ENCODE measurements around the gene FGD6. TPM values are rescaled to one million over a fixed set of nuclear protein-coding genes. Genes with fewer than 3 reads are reported as not detected.

FGD6 gene
- total RNA-seq, 4 donors from 2014 or later: 2.9 to 8.4 (median 4.4) TPM

DNA sequence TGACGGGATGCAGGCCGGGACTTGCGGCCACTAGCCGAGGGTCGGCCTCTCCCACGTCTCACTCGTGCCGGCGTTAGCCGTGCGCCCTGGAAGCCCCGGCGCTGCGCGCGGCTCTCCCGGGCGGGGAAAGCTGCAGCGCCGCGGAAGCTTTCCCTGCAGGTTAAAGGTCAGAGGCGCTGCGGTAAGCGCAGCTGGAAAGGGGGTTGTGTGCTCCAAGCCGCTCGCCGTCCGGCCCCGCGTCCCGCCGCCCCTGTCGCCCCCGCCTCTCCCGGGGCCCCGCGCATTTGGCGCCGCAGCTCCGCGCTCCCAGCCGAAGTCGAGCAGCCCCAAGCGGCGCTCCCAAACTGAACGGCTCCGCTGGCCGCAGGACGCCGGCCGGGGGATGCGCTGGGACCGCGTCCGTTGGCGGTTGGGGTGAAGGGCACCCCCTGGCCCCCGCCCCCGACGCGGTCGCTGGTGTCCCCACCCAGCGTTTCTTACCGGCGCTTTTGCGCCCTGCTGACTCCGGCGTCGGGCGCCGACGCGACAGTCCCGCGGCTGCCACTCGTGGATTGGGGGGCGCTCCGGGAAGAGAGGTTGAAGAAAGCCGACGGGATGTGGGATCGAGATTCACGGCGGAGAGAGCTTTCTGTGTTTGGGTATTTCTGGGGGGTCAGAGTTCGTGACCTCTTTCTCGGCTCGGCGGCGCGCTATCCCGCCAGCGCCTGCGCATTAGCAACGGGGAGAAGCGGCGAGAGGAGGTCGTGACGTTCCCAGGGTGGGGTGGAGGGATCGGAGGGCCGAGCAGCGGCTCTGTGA, 144.2 kb downstream of the FGD6 start, which contains the start of gene NR2C1:
Gene NR2C1, minus strand, starts transcription at position 719 of the 798 bp plus-strand sequence. CDS start 6,234 bp downstream, outside the sequence.
- H3K9me3 ChIP-seq: no peaks in the 10 kb centered on the region
- H3K4me1 ChIP-seq: peaks cover 9 to 15% of the 10 kb centered on the region in 2 donors
- DNase-seq: peak; percentile 84 to 92
- H3K27me3 ChIP-seq: no peaks in the 10 kb centered on the region
- TF ChIP-seq POLR2A (IDR thresholded peaks at IDR 0.05) (peak in 1 of 2 donors; percentile 34), CTCF (IDR thresholded peaks at IDR 0.05 in 4 of 5, conservative IDR thresholded peaks at IDR 0.05 in 1 of 5) (peak in 1 of 5 experiments; percentile 55)
- peak within 1 kb of the TSS; percentile 77 to 95 (median 82) for H3K4me3 ChIP-seq
- intact Hi-C loops (cut with DNase I; ENCODE audit: low total_unique reads) (loop anchor here (2.0 to 5.0 kb wide), 3 partner anchors 71 to 400 kb away; partner anchors contain the start of genes FGD6, NDUFA12 and VEZT), in situ Hi-C loops (cut with MboI; ENCODE audit: low sequenced_read_pairs in 4 of 4) (no loop called here)
- H3K36me3 ChIP-seq: no peaks in the 10 kb centered on the region
- peak within 1 kb of the TSS; percentile 79 to 91 (median 84) for H3K27ac ChIP-seq
- peak; percentile 95 to 97 for ATAC-seq

DNA sequence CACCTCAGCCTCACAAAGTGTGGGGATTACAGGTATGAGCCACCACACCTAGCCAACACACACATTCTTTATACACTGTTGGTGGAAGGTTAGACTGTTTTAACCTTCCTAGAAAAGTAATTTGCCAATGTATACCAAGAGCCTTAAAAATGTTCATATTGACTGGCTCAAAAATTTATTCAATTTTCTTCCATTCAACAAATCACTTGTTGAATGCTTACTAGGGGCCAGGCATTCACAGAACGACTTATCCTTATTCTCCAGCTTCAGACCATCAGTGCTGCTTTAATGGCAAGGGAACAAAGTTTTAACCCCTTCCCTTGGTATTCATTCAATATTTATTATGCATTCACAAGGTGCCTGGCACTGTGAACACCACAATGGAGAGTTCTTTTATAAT, 146.9 kb downstream of the FGD6 start:
- Histone ChIP-seq H3K4me3 (no peak overlapping the region), H3K27me3 (no peaks in the 10 kb centered on the region), H3K27ac (no peak overlapping the region), H3K4me1 (peaks cover 9 to 15% of the 10 kb centered on the region in 2 donors), H3K36me3 (peaks cover 0 to 10% of the 10 kb centered on the region in 2 donors), H3K9me3 (no peaks in the 10 kb centered on the region)
- no peak for DNase-seq
- ATAC-seq: no peak
- TF ChIP-seq POLR2A (IDR thresholded peaks at IDR 0.05) (no peak), CTCF (IDR thresholded peaks at IDR 0.05 in 4 of 5, conservative IDR thresholded peaks at IDR 0.05 in 1 of 5) (no peak)
- in situ Hi-C loops (cut with MboI; ENCODE audit: low sequenced_read_pairs in 4 of 4): no loop called here
- intact Hi-C loops (cut with DNase I; ENCODE audit: low total_unique reads): loop anchor here (5.0 kb wide), 1 partner anchor 68 kb away; the partner anchor contains the start of gene NDUFA12

- TF ChIP-seq CTCF (IDR thresholded peaks at IDR 0.05 in 4 of 5, conservative IDR thresholded peaks at IDR 0.05 in 1 of 5) (no peak), POLR2A (IDR thresholded peaks at IDR 0.05) (no peak)
- H3K36me3 ChIP-seq: peaks cover 0 to 37% of the 10 kb centered on the region in 2 donors
- no peak for DNase-seq
- peaks cover 0 to 5% of the 10 kb centered on the region in 2 donors for H3K4me1 ChIP-seq
- H3K27me3 ChIP-seq: no peaks in the 10 kb centered on the region
- H3K4me3 ChIP-seq: no peak overlapping the region
- H3K9me3 ChIP-seq: no peaks in the 10 kb centered on the region
- ATAC-seq: no peak
- intact Hi-C loops (cut with DNase I; ENCODE audit: low total_unique reads): no loop called here
- no peak overlapping the region for H3K27ac ChIP-seq
- in situ Hi-C loops (cut with MboI; ENCODE audit: low sequenced_read_pairs in 4 of 4): no loop called here
These were observed 151.0 kb downstream of the FGD6 start for GRCh38 chr12:95066091-95066855.

DNA sequence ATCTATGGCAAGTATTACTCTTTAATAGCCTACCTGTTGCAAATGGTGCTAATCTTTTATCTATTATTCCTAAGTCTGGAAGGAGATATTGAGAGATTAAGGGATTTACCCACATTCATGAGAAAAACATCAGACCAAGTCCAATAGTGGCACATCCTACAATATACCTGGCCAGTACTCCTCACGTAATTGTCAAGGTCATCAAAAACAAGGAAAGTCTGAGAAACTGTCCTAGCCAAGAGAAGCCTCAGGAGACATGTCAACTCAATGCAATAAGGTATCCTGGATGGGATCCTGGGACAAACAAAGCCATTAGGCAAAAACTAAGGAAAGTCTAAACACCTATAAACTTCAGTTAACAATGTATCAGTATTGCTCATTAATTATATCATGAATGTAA, 156.3 kb downstream of the FGD6 start:
- no peak overlapping the region for H3K4me3 ChIP-seq
- no peaks in the 10 kb centered on the region for H3K4me1 ChIP-seq
- no peaks in the 10 kb centered on the region for H3K9me3 ChIP-seq
- no peak overlapping the region for H3K27ac ChIP-seq
- in situ Hi-C loops (cut with MboI; ENCODE audit: low sequenced_read_pairs in 4 of 4): no loop called here
- H3K36me3 ChIP-seq: peaks cover 8 to 76% of the 10 kb centered on the region in 2 donors
- DNase-seq: no peak
- intact Hi-C loops (cut with DNase I; ENCODE audit: low total_unique reads): no loop called here
- TF ChIP-seq CTCF (IDR thresholded peaks at IDR 0.05 in 4 of 5, conservative IDR thresholded peaks at IDR 0.05 in 1 of 5) (no peak), POLR2A (IDR thresholded peaks at IDR 0.05) (no peak)
- no peak for ATAC-seq
- no peaks in the 10 kb centered on the region for H3K27me3 ChIP-seq

All from gastrocnemius medialis (tissue), 4 donors.